ENCODE results near the gene TMEM43.

Gene TMEM43

GRCh38 chr3:14161282-14161681 lies 36.4 kb downstream of the TMEM43 start:
- in situ Hi-C loops (cut with MboI; ENCODE audit: low sequenced_read_pairs, unreplicated experiment) = no loop called here
- TF ChIP-seq, protein P1, sequence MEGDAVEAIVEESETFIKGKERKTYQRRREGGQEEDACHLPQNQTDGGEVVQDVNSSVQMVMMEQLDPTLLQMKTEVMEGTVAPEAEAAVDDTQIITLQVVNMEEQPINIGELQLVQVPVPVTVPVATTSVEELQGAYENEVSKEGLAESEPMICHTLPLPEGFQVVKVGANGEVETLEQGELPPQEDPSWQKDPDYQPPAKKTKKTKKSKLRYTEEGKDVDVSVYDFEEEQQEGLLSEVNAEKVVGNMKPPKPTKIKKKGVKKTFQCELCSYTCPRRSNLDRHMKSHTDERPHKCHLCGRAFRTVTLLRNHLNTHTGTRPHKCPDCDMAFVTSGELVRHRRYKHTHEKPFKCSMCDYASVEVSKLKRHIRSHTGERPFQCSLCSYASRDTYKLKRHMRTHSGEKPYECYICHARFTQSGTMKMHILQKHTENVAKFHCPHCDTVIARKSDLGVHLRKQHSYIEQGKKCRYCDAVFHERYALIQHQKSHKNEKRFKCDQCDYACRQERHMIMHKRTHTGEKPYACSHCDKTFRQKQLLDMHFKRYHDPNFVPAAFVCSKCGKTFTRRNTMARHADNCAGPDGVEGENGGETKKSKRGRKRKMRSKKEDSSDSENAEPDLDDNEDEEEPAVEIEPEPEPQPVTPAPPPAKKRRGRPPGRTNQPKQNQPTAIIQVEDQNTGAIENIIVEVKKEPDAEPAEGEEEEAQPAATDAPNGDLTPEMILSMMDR (IDR thresholded peaks at IDR 0.05; ENCODE audit: borderline replicate concordance, control extremely low read depth, extremely low read depth, insufficient read depth, missing control alignments) = no peak
- no peak for DNase-seq (ENCODE audit: low spot score)

- in situ Hi-C loops (cut with MboI; ENCODE audit: low sequenced_read_pairs, unreplicated experiment) = no loop called here
Observed at GRCh38 chr3:14162178-14162577, 37.3 kb downstream of the TMEM43 start.

GRCh38 chr3:14166877-14167603 lies 42.2 kb downstream of the TMEM43 start:
- DNase-seq (ENCODE audit: low spot score) = no peak
- TF ChIP-seq, protein P1 (IDR thresholded peaks at IDR 0.05; ENCODE audit: borderline replicate concordance, control extremely low read depth, extremely low read depth, insufficient read depth, missing control alignments) = no peak
- in situ Hi-C loops (cut with MboI; ENCODE audit: low sequenced_read_pairs, unreplicated experiment) = no loop called here

More at GRCh38 chr3:14162178-14162577, 37.3 kb downstream of the TMEM43 start:
- TF ChIP-seq, protein P1 (IDR thresholded peaks at IDR 0.05; ENCODE audit: borderline replicate concordance, control extremely low read depth, extremely low read depth, insufficient read depth, missing control alignments) = no peak
- DNase-seq (ENCODE audit: low spot score) = no peak

GRCh38 chr3:14169435-14169834 lies 44.6 kb downstream of the TMEM43 start:
- in situ Hi-C loops (cut with MboI; ENCODE audit: low sequenced_read_pairs, unreplicated experiment) = no loop called here
- TF ChIP-seq, protein P1 (IDR thresholded peaks at IDR 0.05; ENCODE audit: borderline replicate concordance, control extremely low read depth, extremely low read depth, insufficient read depth, missing control alignments) = no peak

GRCh38 chr3:14169871-14170270 lies 45.0 kb downstream of the TMEM43 start:
- TF ChIP-seq, protein P1 (IDR thresholded peaks at IDR 0.05; ENCODE audit: borderline replicate concordance, control extremely low read depth, extremely low read depth, insufficient read depth, missing control alignments) = no peak
- no peak for DNase-seq (ENCODE audit: low spot score)
- in situ Hi-C loops (cut with MboI; ENCODE audit: low sequenced_read_pairs, unreplicated experiment) = no loop called here

More at GRCh38 chr3:14169435-14169834, 44.6 kb downstream of the TMEM43 start:
- no peak for DNase-seq (ENCODE audit: low spot score)

GRCh38 chr3:14170531-14171159 lies 45.8 kb downstream of the TMEM43 start:
- no peak for DNase-seq (ENCODE audit: low spot score)
- in situ Hi-C loops (cut with MboI; ENCODE audit: low sequenced_read_pairs, unreplicated experiment) = no loop called here
- TF ChIP-seq, protein P1 (IDR thresholded peaks at IDR 0.05; ENCODE audit: borderline replicate concordance, control extremely low read depth, extremely low read depth, insufficient read depth, missing control alignments) = no peak

All from GM13976 (cell line).